Neural progenitor cell (in vitro differentiated cells): ENCODE results near the gene PHYHD1.

ENCODE experiments used
- CTCF ChIP-seq: fragments of 200-600 bp; sonication (generic); IDR thresholded peaks from 2 replicates; pipeline ENCODE4 v1.5.1; 2017; ENCODE audit warnings: antibody characterized with exemption, mild to moderate bottlenecking
- EZH2 ChIP-seq: fragments of 200-600 bp; sonication (generic); IDR thresholded peaks from 2 replicates; pipeline ENCODE4 v1.6.1; 2017; ENCODE audit warnings: antibody characterized with exemption, mild to moderate bottlenecking, moderate library complexity
- EZH2phosphoT487 ChIP-seq: fragments of 200-600 bp; sonication (generic); IDR thresholded peaks from 2 replicates; pipeline ENCODE4 v1.6.1; 2017; ENCODE audit warnings: antibody characterized with exemption

DNA sequence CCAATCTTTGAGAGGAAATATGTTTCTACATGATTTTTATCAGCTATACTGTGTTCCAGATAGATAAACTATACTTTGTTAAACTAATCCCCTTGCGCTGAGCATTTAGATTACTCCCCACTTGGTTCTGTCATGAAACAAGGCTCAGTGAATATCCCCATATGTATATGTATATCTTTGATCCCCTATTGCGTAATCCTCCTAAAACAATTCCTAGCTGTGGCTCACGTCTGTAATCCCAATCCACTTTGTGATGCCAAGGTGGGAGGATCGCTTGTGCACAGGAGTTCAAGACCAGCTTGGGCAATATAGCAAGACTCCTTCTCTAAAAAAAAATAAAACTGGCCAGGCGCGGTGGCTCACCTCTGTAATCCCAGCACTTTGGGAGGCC lies 2.7 kb downstream of the PHYHD1 start:
- TF ChIP-seq CTCF = no peak
- no peak for TF ChIP-seq EZH2phosphoT487
- no peak for TF ChIP-seq EZH2
